Measurements from ENCODE around the gene EYS.

- TF ChIP-seq CTCF (conservative IDR thresholded peaks at IDR 0.05; ENCODE audit: low read length) = no peak
- TF ChIP-seq EZH2phosphoT487 (IDR thresholded peaks at IDR 0.05; ENCODE audit: borderline replicate concordance) = no peak
Observed at GRCh38 chr6:65075705-65076230, 631.3 kb downstream of the EYS start.

All from Loucy (cell line).